ENCODE results near the gene KCNQ1.

DNA sequence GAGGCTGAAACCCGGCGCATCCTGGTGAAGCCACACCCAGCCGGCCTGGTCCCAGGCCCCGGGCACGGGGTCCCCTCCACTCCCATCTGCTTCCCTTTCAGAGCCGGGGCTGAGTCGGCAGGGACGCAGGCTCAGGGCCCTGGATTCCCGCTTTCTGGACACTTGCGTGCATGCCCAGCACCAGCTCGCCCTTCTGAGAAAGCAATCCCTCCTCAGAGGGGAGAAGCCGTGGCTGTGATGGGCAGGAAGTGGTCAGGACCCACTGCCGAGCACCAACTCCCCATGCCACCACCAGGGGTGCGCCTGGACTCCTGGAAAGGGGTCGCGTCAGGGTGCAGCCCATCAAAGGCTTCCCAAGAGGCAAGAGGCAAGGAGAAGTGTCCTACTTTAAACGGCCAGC is 425.7 kb downstream of the KCNQ1 start:
- TF ChIP-seq, protein P1, sequence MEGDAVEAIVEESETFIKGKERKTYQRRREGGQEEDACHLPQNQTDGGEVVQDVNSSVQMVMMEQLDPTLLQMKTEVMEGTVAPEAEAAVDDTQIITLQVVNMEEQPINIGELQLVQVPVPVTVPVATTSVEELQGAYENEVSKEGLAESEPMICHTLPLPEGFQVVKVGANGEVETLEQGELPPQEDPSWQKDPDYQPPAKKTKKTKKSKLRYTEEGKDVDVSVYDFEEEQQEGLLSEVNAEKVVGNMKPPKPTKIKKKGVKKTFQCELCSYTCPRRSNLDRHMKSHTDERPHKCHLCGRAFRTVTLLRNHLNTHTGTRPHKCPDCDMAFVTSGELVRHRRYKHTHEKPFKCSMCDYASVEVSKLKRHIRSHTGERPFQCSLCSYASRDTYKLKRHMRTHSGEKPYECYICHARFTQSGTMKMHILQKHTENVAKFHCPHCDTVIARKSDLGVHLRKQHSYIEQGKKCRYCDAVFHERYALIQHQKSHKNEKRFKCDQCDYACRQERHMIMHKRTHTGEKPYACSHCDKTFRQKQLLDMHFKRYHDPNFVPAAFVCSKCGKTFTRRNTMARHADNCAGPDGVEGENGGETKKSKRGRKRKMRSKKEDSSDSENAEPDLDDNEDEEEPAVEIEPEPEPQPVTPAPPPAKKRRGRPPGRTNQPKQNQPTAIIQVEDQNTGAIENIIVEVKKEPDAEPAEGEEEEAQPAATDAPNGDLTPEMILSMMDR (IDR thresholded peaks at IDR 0.05), result no peak
- TF ChIP-seq POLR2A (IDR thresholded peaks at IDR 0.05), result no peak

All from gastroesophageal sphincter (tissue), 3 donors.